Measurements from ENCODE around the gene CYP46A1.
"Not testable (repeated sequence)": the region's sequence is repeated elsewhere in the genome, so short reads cannot be mapped to it uniquely, and the experiment has no call there.

The CYP46A1 gene

DNA sequence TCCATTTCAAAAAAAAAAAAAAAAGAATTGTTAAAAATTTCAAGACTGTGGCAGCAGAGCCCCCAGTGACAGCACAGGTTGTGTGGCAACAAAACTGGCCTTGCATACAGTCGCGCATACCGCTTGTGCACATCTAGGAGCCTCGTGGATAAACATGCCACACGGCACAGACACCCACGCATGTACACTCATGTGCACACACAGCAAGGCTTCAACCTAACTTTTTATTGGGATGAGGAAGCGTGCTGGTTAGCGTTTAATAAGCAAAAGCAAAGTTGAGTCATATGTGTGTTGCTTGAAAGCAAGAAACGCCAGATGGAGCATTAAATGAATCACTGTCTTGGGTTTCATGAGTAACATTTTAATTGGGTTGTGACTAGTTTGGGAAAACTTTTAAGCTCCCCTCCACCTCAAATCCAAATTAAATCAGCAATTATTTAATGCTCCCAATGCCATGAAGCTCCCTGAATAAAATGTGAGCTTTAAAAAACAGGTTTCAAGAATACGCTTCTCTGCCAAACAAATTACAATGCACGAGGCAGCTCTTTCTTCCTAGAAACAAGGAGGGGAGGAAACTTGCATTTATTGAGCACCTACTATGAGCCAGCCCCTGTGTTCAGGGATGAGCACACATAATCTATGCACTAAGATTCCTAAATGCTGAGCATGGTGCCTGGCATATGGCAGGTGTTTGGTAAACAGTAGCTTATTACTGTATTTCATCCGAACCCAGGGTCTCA, 73.4 kb downstream of the CYP46A1 start:
- no peak for DNase-seq (ENCODE audit: low read depth)

DNA sequence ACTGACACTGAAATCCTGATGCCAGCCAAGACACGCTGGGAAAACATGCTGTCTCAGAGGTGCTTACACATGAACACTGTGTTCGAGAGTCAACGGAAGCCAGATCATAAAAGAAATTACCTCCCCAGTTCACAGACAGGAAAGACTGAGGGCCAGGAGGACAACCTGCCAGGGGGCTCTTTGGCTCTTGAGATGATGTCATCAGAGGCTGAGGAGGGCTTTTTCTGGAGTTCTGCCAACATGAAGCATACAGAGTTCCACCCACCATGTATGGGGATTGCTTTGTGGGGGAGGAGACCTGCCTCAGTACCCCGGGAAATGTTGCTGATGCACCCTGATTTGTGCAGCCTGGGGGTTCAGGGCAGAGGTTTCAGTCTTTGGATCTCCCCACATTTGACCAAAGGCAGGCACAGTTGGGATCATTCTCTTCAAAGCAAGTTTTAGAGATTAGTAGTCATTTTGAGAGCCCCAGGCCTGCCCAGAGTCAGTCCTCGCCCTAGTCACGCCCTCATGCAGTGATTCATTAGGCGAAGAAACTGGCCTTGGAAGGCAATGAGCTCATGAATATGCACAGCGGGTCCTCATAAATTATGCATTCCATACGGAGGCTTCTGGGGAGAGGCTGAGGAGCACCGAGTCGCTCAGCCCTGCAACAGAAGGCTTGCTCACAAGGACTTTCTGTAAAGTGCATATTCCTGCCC, 74.2 kb downstream of the CYP46A1 start:
- DNase-seq (ENCODE audit: low read depth): no peak

DNA sequence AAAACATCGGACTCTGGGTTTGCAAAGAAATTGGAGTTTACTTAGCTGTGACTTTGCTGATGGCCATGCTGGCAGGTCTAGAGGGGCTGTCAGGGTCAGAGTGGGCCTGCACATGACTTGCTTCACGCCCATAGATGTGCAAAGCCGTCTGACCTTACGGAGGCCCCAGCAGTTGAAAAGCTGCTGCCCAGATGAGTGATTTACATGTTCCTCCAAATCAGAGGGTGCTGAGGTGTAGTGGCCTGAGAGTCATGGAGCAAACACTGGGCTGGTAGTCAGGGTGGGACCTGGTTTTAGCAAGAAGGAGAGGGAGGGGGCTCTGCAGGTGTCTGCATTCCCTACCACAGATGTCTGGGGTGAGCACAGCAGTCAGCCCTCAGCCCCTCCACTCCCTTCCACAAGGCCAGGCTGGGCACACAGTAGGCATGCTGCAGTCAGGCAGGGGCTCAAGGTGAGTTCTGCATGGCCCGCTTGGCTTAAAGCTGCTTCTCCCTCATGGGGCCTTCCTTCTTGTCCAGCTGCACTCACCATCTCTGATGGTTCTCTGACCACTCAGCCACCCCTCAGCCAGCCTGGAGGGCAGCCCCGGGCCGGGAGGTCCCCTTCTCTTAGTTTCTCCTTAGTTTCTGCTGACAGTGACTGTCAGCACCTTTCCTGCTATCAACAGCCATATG, 74.9 kb downstream of the CYP46A1 start:
- no peak for DNase-seq (ENCODE audit: low read depth)

DNA sequence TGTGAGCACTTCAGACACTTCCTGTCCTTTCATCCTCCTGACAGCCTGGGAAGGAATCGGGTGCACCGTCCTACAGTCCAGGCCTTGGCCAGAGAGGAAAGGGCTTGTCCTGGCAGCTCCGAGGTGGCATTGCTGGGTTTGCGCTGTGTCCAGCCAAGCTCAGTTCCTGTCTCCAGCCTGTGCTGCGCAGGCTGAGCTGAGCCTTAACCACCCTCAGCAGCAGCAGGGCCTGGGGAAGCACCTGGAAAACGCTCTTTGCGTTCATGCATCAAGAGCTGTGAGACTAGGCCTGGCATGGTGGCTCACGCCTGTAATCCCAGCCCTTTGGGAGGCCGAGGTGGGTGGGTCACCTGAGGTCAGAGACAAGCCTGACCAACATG, 75.4 kb downstream of the CYP46A1 start:
- no peak for DNase-seq (ENCODE audit: low read depth)

DNA sequence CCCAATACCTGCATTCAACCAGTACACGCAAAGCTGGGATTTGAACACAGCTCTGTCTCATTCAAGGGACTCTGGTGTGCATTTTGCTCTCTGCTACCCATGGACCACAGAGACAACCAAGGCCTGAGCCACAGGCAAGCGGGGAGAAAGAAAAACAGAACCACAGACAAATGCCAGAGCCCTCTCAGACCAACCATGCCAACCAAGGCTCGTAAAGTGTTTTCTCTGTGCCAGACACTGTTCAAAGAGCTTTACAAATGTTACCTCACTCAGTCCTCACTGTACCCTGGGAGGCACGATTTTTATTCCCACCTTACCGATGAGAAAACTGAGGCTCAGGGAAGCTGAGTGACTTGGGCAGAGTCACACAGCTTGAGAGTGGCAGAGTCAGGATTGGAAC, 76.7 kb downstream of the CYP46A1 start:
- DNase-seq (ENCODE audit: low read depth): no peak

DNA sequence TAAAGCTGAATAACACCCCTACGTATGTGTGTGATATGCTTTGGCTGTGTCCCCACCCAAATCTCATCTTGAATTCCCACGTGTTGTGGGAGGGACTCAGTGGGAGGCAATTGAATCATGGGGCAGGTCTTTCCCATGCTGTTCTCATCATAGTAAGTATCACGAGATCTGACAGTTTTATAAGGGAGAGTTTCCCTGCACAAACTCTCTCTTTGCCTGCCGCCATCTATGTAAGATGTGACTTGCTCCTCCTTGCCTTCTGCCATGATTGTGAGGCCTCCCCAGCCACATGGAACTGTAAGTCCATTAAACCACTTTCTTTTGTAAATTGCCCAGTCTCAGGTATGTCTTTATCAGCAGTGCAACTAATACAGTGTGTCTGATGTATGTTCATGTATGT, 78.8 kb downstream of the CYP46A1 start:
- DNase-seq (ENCODE audit: low read depth): not testable (repeated sequence)

DNA sequence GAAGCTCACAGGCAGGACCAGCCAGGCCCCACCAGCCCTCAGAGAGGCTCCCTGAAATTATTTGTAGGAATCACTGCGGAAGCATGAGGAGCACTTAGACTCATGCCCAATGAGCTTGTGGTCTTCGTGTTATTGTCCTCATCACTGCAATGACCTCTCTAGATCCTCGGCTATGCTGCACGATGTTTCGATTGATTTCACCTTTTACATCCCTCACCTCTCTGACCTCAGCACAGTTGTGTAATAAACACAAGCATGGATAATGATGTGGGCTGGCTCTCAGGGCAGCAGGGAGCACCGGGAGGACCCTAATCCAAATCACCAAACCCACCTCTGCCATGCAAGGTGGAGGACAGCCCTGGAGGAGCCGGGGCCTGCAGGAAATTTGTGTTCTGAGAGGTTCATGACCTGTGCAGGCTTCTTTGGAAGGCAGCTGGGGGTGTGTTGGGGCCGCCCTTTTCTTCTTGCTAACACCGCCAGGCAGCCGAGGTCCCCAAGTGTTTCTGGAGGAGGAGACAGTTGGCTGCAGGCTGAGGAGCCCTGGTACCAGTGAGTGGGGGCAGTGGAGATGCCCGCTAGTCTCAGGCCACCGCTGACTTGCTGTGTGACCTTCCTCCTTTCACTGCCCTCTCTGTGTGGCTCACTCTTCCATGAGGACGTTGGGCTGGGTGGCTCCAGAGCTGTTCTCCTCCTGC, 79.6 kb downstream of the CYP46A1 start:
- no peak for DNase-seq (ENCODE audit: low read depth)

DNA sequence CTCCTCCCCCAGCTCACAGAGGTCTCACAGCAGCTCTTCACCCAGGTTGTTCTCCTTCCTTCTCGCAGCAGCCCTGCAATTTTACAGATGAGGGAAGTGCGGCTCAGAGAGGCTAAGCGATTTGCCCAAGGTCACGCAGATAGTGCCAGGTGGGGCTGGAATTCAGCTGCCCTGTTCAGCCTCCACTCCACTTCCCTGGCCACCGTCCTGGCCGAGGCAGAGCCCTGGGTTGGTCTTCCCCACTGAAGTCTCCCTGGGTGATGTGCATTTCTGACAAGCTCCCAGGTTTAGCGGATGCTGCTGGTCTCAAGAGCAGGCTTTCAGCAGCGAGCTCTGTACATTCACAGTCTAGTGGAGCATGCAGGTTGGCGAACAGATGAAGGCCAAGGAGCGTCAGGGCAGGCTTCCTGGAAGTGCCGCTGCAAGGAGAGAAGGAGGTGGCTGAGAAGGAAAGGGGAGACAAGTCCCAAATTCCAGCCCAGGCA, 80.2 kb downstream of the CYP46A1 start:
- DNase-seq (ENCODE audit: low read depth): no peak

DNA sequence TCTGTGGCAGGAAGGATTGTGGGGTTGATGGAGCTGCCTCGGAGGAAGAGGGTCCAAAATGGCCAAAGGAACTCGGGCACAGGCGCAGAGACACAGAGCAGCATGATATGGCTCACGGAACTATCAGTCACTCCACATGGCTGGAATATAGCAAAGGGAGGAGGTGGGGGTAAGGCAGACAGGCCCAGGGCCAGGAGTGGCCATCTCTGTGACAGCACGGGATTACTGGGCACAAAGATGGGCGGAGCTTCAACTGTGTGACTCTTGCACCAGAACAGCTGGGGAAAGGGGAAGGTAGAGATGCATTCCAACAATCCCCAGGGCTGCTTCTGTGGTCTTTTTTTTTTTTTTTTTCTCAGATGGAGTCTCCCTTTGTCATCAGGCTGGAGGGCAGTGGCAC, 84.3 kb downstream of the CYP46A1 start:
- DNase-seq (ENCODE audit: low read depth): no peak

DNA sequence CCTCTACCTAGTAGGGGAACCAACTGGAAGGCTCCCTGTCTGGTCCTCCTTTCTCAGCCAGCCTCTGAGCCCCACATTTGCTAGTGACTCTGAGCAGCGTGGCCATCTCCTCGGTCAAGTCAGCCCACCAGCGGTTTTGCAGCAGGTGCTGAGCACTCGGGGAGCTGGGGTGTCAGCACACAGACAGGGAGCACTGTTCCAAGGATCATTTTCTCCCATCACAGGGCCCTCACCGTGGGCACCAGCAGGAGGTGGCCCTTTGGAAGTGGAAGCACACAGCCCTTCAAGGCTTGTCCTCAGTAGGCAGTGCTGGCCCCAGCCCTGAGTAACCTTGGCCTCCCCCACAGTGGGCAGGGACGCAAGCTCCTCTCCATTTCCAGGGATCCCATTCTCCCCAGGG, 85.0 kb downstream of the CYP46A1 start:
- no peak for DNase-seq (ENCODE audit: low read depth)

DNA sequence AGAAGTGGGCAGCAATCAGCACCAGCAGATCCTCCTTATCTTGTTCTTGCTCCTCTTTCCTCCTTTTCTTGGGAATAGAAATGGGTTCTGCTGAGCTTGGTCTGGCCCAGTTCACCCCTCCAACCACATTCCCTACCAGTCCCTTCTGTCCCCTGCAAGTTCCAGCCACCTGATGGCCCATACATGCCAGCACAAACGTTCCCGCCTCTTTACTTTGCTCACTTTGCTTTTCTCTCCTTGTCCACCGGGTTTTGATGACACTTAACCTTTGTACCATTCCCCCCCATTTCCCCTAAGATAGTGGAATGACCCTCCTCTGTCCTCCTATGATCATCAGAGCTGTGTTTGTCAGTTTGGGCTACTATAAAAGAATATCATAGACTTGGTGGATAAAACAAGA, 85.7 kb downstream of the CYP46A1 start:
- DNase-seq (ENCODE audit: low read depth): no peak

DNA sequence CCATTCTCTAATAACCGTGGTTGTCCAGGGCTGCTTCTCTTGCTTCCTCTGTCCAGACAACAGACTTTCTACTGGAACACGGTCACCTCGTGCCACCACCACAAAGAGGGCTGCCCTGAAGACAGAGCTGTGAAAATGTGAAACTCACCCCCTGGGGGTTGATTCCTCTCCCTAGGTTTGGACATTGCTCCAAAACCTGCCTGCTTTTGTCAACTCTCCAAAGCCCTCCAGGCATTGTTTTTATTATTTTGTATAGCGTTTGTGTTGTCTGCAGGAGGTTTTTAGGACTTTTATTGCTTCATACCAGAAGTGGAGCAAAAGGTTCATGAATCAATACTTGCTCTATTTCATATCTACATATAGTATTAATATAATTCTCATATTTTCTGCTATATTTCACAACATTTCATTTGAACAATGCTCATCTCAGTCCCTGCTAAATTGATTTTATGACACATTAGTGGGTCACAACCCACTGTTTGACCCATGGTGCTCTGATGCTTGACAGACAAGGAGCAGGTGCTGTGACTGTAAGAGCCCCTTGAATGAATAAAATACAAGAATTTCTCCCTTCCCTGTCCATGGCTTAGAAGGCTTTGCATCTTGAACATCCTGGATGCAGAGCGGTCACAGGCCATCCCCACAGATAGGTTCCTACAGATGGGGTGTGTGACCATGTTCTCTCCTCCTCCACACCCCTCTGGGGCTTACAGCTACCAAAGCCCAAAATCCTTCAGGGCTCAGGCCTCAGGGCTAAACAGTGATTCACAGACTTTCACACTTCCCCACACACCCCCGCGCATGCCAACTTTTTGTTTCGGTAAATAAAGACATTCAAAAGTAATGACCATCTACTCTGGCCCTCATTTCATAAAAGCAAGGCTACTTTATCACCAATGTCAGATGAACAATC, 88.5 kb downstream of the CYP46A1 start:
- DNase-seq (ENCODE audit: low read depth): no peak

DNA sequence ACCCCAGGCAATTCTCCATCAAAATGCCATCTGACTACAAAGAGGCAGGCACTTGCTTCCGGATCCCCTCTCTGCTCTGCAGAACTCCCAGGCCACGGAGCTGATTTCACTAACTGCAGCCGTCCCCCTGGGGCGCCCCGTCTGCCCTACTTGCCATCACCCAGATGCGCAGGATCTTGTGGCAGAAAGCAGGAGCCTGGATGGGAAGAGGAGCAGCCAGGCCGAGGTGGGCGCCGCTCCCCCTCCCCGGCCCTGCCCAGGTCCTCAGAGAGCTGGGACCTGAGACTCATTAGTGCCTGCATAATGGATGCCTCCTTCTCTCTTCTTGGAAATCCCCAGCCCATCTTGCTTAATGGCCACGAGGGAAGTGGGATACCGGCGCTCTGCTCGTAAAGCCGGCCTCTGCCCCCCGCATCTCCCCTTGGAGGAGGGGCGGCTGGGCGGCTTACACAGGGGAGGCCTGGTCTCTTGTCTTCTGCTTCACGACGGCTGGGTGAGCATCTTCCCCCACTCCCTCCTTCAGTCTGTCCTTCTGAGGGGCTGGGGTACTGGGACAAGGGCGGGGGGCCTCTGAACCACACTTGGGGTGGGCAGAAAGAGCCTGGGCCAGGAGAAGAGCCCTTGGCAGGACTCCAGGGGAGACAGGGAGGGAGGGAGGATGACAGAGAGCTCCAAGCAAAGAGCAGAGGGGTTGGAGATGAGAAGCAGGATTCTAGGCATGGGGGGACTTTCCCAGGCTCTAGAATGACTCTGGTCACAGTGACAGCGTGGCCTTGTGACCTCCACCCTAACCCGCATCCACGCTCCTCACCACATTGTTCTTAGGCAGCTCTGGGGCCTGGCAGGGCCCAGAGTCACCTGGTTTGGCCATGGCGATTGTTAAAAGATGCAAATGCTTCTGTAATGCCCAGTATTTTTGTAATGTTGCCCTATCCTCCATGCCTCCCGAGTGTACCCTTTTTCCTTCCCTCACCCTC, 89.7 kb downstream of the CYP46A1 start:
- no peak for DNase-seq (ENCODE audit: low read depth)

DNA sequence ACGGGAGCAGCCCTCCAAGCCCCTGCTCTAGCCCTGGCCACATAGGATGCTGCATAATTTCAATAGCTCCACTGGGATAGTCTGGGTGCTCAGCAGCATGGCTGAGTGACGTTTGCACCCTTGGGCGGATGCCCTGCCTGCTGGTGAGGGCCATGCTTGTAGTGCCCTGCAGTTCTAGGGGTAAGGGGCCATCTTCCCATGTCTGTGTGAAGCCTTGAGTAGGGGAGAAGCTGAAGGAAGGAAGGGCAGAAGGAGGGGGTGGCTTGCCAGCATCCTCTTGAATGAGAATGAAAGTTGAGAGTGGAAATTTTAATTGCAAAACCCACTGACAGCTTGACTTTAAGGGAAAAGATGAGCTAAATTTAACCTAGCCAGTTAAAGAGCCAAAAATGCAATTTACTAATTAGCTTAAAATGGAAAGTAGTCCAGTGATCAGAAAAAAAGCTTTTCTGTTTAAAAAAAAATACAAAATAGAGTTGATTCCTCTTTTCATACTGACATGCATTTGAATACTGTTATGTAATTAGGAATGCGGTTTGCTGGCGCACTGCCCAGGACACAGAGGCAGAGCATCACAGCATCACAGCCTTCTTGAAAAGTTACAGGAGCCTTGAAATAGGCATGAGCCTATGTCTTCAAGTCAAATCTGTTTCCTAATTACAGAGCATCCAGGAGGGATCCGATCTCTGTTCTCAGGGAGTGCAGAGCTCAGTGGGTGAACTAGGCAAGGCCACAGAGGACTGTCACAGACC, 90.6 kb downstream of the CYP46A1 start:
- DNase-seq (ENCODE audit: low read depth): no peak

DNA sequence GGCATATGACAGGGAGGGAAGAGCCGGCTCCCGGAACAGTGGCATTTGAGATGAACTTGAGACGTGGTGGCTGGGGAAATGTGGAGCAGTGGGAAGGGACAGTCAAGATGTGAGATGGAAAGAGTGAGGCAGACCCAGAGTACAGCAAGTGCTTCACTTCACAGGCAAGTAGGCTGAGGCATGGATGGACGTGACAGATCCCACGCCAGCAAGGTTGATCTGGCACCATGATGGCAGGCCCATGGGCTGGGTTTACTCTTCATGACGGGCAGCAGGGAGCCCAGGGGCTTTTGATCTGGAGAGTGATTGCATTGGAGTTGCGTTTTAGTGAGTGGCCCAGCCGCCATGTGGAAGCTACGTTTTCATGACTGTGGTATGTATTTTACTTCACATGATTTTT, 91.3 kb downstream of the CYP46A1 start:
- DNase-seq (ENCODE audit: low read depth): no peak

Measured in T-helper 22 cell (primary cell).